Natural killer cell (primary cell): ENCODE results near the gene PAK6. TPM values are rescaled to one million over a fixed set of nuclear protein-coding genes. Genes with fewer than 3 reads are reported as not detected.

Source experiments
- ATAC-seq, 3 donors: fragments of 150-1000 bp in 2 of 3; fragments of 200-7000 bp in 1 of 3; cut with Tn5 transposase; 1 replicate in 1 of 3; 2 replicates in 2 of 3; pipeline ENCODE4 v1.10.0; 2021; ENCODE audit warnings: mild to moderate bottlenecking in 2 of 3, moderate library complexity in 2 of 3
- DNase-seq, 2 donors: peaks; one replicate each; pipeline versions ENCODE4 v3.0.0 to v3.0.0-alpha.2; 2013 to 2021; ENCODE audit warnings: mixed read lengths in 1 of 2
- H3K27ac ChIP-seq: one replicate; pipeline ENCODE4 v1.5.1; 2013; ENCODE audit warnings: mild to moderate bottlenecking, low read length
- H3K27me3 ChIP-seq: one replicate; pipeline ENCODE4 v1.6.1; 2013; ENCODE audit warnings: low read length; ENCODE audit not compliant: control insufficient read depth, insufficient read depth
- H3K36me3 ChIP-seq: one replicate; pipeline ENCODE4 v1.6.1; 2013; ENCODE audit warnings: low read length; ENCODE audit not compliant: control insufficient read depth, insufficient read depth
- H3K4me1 ChIP-seq: one replicate; pipeline ENCODE4 v1.6.1; 2013; ENCODE audit warnings: low read length; ENCODE audit not compliant: control insufficient read depth, insufficient read depth
- H3K4me3 ChIP-seq: one replicate; pipeline ENCODE4 v1.5.1; 2013; ENCODE audit warnings: low read length
- H3K9me3 ChIP-seq: one replicate; pipeline ENCODE4 v1.6.1; 2013; ENCODE audit warnings: low read length; ENCODE audit not compliant: control insufficient read depth, insufficient read depth
- H3K27ac Mint-ChIP-seq, 2 donors: one replicate each; pipeline ENCODE4 v1.8.0; 2022; ENCODE audit warnings: mild to moderate bottlenecking in 2 of 2, mixed read lengths in 2 of 2, moderate library complexity in 1 of 2
- H3K27me3 Mint-ChIP-seq, 2 donors: one replicate each; pipeline ENCODE4 v1.8.0; 2022; ENCODE audit warnings: low read depth in 2 of 2, mixed read lengths in 2 of 2
- H3K36me3 Mint-ChIP-seq: one replicate; pipeline ENCODE4 v1.8.0; 2022; ENCODE audit warnings: mixed read lengths
- H3K4me1 Mint-ChIP-seq, 2 donors: one replicate each; pipeline ENCODE4 v1.8.0; 2022; ENCODE audit warnings: mixed read lengths in 2 of 2
- H3K4me3 Mint-ChIP-seq: one replicate; pipeline ENCODE4 v1.8.0; 2022; ENCODE audit warnings: mild to moderate bottlenecking, moderate library complexity, mixed read lengths
- H3K9me3 Mint-ChIP-seq, 2 donors: one replicate each; pipeline ENCODE4 v1.8.0; 2022; ENCODE audit warnings: mixed read lengths in 2 of 2
- WGBS: methylation state at CpG from one replicate; pipeline ENCODE4 v1.1.7; 2013; ENCODE audit warnings: missing lambda C conversion rate; ENCODE audit not compliant: insufficient coverage; 5-methylcytosine and 5-hydroxymethylcytosine counted together
- intact Hi-C: fragments of 100-400 bp; cut with micrococcal nuclease; formaldehyde crosslinking; loops from one replicate; pipeline ENCODE4 v1.14.2; 2022
- total RNA-seq, 4 donors: library from RNA; stranded (reverse); fragments of 120-200 nt in 1 of 4; gene quantifications; one replicate each; pipeline versions ENCODE4 v1.2.3 to v1.2.4, GENCODE V29; 2013 to 2022
- TF ChIP-seq, protein P1 (sequence below): fragments of 200-600 bp; IDR thresholded peaks from one replicate; pipeline ENCODE4 v1.8.0; 2022; ENCODE audit warnings: antibody characterized with exemption

Gene PAK6
- total RNA-seq, 3 donors from 2014 or later (not counting 1 experiment from before 2014, with no cell fraction given), result 7.6 to 10.9 (median 7.9) TPM

GRCh38 chr15:40278026-40278425 lies 39.2 kb downstream of the PAK6 start:
- intact Hi-C loops, result loop anchor here (5.0 kb wide), 1 partner anchor 491 kb away; no protein-coding TSS in a partner anchor

GRCh38 chr15:40279437-40280141 lies 40.7 kb downstream of the PAK6 start:
- no peak overlapping the region for H3K27ac ChIP-seq
- Mint-ChIP-seq H3K9me3 (no peaks in the 10 kb centered on the region), H3K27ac (no peak overlapping the region), H3K4me1 (peaks cover 0 to 13% of the 10 kb centered on the region in 2 donors), H3K27me3 (peaks cover 11 to 29% of the 10 kb centered on the region in 2 donors), H3K36me3 (no peaks in the 10 kb centered on the region), H3K4me3 (no peak overlapping the region)
- H3K27me3 ChIP-seq, result peaks cover 19% of the 10 kb centered on the region
- ATAC-seq (peak; percentile 49 to 53 (median 52)), DNase-seq (peak; percentile 73 to 82)
- no peaks in the 10 kb centered on the region for H3K9me3 ChIP-seq
- TF ChIP-seq, protein P1, sequence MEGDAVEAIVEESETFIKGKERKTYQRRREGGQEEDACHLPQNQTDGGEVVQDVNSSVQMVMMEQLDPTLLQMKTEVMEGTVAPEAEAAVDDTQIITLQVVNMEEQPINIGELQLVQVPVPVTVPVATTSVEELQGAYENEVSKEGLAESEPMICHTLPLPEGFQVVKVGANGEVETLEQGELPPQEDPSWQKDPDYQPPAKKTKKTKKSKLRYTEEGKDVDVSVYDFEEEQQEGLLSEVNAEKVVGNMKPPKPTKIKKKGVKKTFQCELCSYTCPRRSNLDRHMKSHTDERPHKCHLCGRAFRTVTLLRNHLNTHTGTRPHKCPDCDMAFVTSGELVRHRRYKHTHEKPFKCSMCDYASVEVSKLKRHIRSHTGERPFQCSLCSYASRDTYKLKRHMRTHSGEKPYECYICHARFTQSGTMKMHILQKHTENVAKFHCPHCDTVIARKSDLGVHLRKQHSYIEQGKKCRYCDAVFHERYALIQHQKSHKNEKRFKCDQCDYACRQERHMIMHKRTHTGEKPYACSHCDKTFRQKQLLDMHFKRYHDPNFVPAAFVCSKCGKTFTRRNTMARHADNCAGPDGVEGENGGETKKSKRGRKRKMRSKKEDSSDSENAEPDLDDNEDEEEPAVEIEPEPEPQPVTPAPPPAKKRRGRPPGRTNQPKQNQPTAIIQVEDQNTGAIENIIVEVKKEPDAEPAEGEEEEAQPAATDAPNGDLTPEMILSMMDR, result peak; percentile 100
- no peak overlapping the region for H3K4me3 ChIP-seq
- no peaks in the 10 kb centered on the region for H3K36me3 ChIP-seq
- WGBS, result 47% methylated on average over 40 of the region's 40 CpGs
- peaks cover 40% of the 10 kb centered on the region for H3K4me1 ChIP-seq
- intact Hi-C loops, result loop anchor here (1.0 to 5.0 kb wide), 4 partner anchors 31 to 492 kb away; no protein-coding TSS in a partner anchor

More at GRCh38 chr15:40278026-40278425, 39.2 kb downstream of the PAK6 start:
- no peaks in the 10 kb centered on the region for H3K9me3 ChIP-seq
- Mint-ChIP-seq H3K4me1 (peaks cover 0 to 15% of the 10 kb centered on the region in 2 donors), H3K27ac (no peak overlapping the region), H3K4me3 (no peak overlapping the region), H3K27me3 (peaks cover 11 to 29% of the 10 kb centered on the region in 2 donors), H3K9me3 (no peaks in the 10 kb centered on the region), H3K36me3 (no peaks in the 10 kb centered on the region)
- TF ChIP-seq, protein P1, result no peak
- DNase-seq, result no peak
- H3K4me1 ChIP-seq, result peaks cover 32% of the 10 kb centered on the region
- H3K27ac ChIP-seq, result no peak overlapping the region
- no peak for ATAC-seq
- H3K4me3 ChIP-seq, result no peak overlapping the region
- peaks cover 15% of the 10 kb centered on the region for H3K27me3 ChIP-seq
- no peaks in the 10 kb centered on the region for H3K36me3 ChIP-seq
- WGBS, result 80% methylated on average over 10 of the region's 10 CpGs

DNA sequence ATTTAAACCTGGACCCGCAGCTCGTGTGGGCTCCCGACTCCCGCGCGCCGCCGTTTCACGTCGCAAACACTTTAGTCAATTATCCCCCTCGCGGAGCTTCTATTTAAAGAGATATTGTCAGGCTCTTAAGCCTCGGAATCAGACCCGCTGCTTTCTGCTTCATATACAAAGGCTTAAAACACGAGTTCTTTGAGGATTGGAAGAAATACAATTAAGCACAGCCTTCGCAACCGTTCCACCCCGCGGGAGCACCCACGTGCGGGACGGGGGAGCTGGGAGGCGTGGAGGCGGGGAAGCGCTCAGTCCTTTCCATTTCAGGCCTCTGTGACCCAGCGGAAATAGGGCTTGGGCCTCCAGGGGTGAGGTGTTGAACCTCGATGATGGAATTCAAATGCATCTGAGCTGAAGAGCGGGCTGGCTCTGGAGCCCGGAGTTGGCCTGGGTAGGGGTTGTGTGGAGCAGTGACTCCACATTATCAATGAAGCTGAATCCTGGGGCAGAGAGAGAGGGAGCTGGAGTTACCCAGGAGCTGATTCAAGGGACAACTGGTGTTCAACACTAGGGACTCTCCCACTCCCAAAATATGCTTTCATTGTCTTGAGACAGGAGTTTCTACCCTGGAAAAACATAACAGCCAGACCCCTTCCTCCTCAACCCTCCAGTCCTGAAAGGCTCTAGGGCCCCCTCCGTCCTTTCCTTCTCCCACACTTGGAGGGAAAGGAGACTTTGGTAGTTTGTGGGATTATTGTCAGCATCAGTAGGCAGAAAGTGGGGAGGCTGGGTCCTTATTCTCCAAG lies 41.6 kb downstream of the PAK6 start:
- H3K4me3 Mint-ChIP-seq, result peak overlapping the region; percentile 75
- no peak overlapping the region for H3K27ac Mint-ChIP-seq
- H3K27me3 Mint-ChIP-seq, result peaks cover 11 to 29% of the 10 kb centered on the region in 2 donors
- no peaks in the 10 kb centered on the region for H3K9me3 Mint-ChIP-seq
- ATAC-seq (no peak), DNase-seq (no peak)
- H3K27ac ChIP-seq, result no peak overlapping the region
- no peaks in the 10 kb centered on the region for H3K36me3 Mint-ChIP-seq
- TF ChIP-seq, protein P1, result no peak
- no peak overlapping the region for H3K4me3 ChIP-seq
- intact Hi-C loops, result no loop called here
- H3K36me3 ChIP-seq, result no peaks in the 10 kb centered on the region
- H3K27me3 ChIP-seq, result peaks cover 19% of the 10 kb centered on the region
- no peaks in the 10 kb centered on the region for H3K9me3 ChIP-seq
- 94% methylated on average over 29 of the region's 30 CpGs for WGBS
- H3K4me1 ChIP-seq, result peaks cover 38% of the 10 kb centered on the region
- H3K4me1 Mint-ChIP-seq, result peaks cover 0 to 10% of the 10 kb centered on the region in 2 donors
